ENCODE measurements around the gene DDX49. TPM values are rescaled to one million over a fixed set of nuclear protein-coding genes. Genes with fewer than 3 reads are reported as not detected.

DDX49 gene
- total RNA-seq, 1 experiment from 2014 or later: 47.9 TPM

DNA sequence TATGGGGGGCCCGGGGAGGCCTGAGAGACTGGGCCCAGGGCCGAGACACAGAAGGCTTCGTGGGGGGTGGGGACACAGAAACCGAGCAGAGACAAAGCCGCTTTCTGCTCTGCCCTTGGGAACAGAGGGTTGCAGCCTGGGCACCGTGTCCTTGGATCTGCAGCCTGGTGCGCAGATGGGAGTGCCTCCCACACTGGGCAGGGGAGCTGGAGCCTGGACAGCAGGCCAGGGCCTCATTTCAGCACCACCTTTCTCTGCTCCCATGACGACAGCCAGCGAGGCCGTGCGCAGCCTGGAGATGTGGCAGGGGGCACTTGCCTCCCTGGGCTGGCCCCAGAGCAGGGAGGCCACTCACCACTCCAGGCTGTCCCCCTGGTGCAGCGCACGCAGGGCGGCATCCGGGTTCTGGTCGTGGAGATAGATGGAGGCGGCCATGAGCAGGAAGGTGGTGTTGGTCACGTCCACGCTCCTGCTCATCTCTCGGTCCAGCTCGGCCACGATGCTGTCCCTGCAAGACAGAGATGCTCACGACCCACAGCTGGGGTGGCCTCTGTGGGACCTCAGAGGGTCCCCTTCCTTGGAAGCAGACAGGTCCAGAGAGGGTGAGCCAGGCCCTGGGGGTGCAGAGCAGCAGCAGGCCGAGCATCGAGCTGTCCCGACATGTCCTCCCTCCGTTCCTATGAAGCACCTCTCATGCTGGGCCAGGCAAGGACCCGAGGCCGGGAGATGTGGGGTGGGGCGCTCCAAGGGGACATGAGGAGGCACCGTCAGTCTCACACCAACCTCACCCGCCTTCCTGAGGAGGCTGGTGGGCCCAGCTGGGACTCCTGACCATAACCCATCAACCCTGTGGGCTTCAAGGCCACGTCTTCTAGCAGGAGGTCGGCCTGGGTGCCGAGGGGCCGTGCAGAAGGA lies 12.7 kb upstream of the DDX49 start:
- TF ChIP-seq RELA (CRISPR knock-in tag; IDR thresholded peaks at IDR 0.05; ENCODE audit: borderline replicate concordance) (no peak), FOXJ3 (CRISPR knock-in tag; IDR thresholded peaks at IDR 0.05; ENCODE audit: borderline replicate concordance) (no peak), FOXK1 (CRISPR knock-in tag; IDR thresholded peaks at IDR 0.05) (no peak), NR2C2 (CRISPR knock-in tag; IDR thresholded peaks at IDR 0.05) (no peak), NFYB (CRISPR knock-in tag; conservative IDR thresholded peaks at IDR 0.05; ENCODE audit: low read depth) (no peak), ESRRA (CRISPR knock-in tag; IDR thresholded peaks at IDR 0.05; ENCODE audit: borderline replicate concordance) (no peak)
- TF ChIP-seq, protein P1, sequence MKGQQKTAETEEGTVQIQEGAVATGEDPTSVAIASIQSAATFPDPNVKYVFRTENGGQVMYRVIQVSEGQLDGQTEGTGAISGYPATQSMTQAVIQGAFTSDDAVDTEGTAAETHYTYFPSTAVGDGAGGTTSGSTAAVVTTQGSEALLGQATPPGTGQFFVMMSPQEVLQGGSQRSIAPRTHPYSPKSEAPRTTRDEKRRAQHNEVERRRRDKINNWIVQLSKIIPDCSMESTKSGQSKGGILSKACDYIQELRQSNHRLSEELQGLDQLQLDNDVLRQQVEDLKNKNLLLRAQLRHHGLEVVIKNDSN (CRISPR knock-in tag; IDR thresholded peaks at IDR 0.05): no peak
- TF ChIP-seq, protein P2, sequence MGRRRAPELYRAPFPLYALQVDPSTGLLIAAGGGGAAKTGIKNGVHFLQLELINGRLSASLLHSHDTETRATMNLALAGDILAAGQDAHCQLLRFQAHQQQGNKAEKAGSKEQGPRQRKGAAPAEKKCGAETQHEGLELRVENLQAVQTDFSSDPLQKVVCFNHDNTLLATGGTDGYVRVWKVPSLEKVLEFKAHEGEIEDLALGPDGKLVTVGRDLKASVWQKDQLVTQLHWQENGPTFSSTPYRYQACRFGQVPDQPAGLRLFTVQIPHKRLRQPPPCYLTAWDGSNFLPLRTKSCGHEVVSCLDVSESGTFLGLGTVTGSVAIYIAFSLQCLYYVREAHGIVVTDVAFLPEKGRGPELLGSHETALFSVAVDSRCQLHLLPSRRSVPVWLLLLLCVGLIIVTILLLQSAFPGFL (CRISPR knock-in tag; IDR thresholded peaks at IDR 0.05; ENCODE audit: borderline replicate concordance): no peak
- ATAC-seq: no peak
- H3K27me3 Mint-ChIP-seq (ENCODE audit: low read depth): no peaks in the 10 kb centered on the region
- ChIA-PET POLR2A (no interaction called here), CTCF (interaction anchor here (0.5 to 1.7 kb wide), 3 partner anchors 9 to 80 kb away, joined by 3 to 7 read pairs (median 4); no protein-coding TSS in a partner anchor)
- peaks cover 6% of the 10 kb centered on the region; the same call in 1 of the 2 replicates for H3K36me3 Mint-ChIP-seq
- no peak overlapping the region for H3K4me3 Mint-ChIP-seq
- H3K27ac Mint-ChIP-seq: no peak overlapping the region
- no peak for DNase-seq (ENCODE audit: low spot score)
- no peaks in the 10 kb centered on the region for H3K4me1 Mint-ChIP-seq
- H3K9me3 Mint-ChIP-seq: no peaks in the 10 kb centered on the region

DNA sequence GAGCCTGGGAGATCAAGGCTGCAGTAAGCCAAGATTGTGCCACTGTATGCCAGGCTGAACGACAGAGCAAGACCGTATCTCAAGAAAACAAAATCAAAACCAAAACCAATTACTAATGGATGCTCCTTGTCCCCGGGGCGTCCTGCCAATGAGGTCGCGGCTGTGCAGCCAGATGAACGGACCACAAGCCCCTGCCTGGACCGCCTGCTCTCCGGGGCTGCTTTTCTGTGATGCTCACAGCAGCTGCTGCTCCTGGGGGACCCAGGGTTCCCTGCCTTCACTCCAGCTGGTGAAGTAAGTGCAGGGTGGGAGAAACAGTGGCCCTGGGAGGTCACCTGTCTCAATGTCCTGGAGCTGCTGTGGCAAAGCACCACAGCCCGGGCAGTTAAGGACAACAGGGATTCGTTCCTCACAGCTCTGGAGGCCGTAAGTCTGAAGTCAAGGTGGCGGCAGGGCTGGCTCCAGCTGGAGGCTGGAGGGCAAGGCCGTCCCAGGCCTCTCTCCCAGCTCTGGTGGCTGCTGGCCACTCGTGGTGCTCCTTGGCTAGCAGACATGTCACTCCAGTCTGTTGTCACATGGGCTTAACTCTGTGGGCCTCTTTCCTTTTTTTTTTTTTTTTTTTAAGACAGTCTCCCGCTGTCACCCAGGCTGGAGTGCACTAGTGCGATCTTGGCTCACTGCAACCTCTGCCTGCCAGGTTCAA lies 10.4 kb upstream of the DDX49 start:
- Mint-ChIP-seq H3K27me3 (ENCODE audit: low read depth) (no peaks in the 10 kb centered on the region), H3K4me1 (no peaks in the 10 kb centered on the region), H3K27ac (no peak overlapping the region), H3K4me3 (no peak overlapping the region), H3K36me3 (peaks cover 14% of the 10 kb centered on the region), H3K9me3 (no peaks in the 10 kb centered on the region)
- ATAC-seq (no peak), DNase-seq (ENCODE audit: low spot score) (no peak)
- ChIA-PET POLR2A (interaction anchor here (0.6 to 0.7 kb wide), 3 partner anchors 78 to 629 kb away, joined by 3 read pairs; no protein-coding TSS in a partner anchor), CTCF (interaction anchor here (0.7 to 0.8 kb wide), 2 partner anchors 14 to 390 kb away, joined by 3 to 5 read pairs; no protein-coding TSS in a partner anchor)
- TF ChIP-seq, protein P3, sequence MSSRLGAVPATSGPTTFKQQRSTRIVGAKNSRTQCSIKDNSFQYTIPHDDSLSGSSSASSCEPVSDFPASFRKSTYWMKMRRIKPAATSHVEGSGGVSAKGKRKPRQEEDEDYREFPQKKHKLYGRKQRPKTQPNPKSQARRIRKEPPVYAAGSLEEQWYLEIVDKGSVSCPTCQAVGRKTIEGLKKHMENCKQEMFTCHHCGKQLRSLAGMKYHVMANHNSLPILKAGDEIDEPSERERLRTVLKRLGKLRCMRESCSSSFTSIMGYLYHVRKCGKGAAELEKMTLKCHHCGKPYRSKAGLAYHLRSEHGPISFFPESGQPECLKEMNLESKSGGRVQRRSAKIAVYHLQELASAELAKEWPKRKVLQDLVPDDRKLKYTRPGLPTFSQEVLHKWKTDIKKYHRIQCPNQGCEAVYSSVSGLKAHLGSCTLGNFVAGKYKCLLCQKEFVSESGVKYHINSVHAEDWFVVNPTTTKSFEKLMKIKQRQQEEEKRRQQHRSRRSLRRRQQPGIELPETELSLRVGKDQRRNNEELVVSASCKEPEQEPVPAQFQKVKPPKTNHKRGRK (CRISPR knock-in tag; IDR thresholded peaks at IDR 0.05; ENCODE audit: borderline replicate concordance): no peak
- TF ChIP-seq, protein P4, sequence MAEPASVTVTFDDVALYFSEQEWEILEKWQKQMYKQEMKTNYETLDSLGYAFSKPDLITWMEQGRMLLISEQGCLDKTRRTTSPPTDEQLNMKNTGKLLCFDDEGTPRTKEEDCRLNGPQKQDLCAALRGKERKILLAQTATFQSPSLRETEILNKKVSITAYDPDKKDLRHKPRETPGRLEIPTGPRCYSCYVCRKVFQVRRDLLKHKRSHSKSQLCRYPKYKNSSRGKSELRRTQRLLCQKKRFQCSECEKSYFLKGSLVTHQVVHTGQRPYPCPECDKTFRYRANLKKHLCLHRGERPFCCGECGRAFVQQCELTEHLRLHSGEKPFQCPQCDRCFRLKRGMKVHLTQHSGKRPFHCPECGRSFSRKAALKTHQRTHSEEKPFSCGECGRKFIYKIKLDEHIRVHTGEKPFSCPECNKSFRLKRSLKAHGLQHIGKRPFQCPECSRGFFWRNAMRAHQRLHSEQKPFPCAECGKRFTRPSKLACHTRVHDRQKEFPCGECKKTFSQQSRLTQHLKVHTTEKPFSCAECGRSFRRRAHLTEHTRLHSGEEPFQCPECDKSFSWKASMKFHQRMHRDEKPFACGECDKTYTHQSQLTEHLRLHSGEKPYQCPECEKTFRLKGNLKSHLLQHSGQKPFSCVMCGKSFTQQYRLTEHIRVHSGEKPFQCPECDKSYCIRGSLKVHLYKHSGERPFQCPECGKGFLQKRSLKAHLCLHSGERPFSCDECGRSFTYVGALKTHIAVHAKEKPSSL (CRISPR knock-in tag; conservative IDR thresholded peaks at IDR 0.05): no peak
- TF ChIP-seq FOXJ3 (CRISPR knock-in tag; IDR thresholded peaks at IDR 0.05; ENCODE audit: borderline replicate concordance) (no peak), CBFB (CRISPR knock-in tag; IDR thresholded peaks at IDR 0.05; ENCODE audit: low read depth) (no peak), TCF7 (CRISPR knock-in tag; IDR thresholded peaks at IDR 0.05; ENCODE audit: low read depth) (no peak), MYBL2 (CRISPR knock-in tag; IDR thresholded peaks at IDR 0.05) (no peak), ZNF423 (CRISPR knock-in tag; IDR thresholded peaks at IDR 0.05) (no peak)
- TF ChIP-seq, protein P5, sequence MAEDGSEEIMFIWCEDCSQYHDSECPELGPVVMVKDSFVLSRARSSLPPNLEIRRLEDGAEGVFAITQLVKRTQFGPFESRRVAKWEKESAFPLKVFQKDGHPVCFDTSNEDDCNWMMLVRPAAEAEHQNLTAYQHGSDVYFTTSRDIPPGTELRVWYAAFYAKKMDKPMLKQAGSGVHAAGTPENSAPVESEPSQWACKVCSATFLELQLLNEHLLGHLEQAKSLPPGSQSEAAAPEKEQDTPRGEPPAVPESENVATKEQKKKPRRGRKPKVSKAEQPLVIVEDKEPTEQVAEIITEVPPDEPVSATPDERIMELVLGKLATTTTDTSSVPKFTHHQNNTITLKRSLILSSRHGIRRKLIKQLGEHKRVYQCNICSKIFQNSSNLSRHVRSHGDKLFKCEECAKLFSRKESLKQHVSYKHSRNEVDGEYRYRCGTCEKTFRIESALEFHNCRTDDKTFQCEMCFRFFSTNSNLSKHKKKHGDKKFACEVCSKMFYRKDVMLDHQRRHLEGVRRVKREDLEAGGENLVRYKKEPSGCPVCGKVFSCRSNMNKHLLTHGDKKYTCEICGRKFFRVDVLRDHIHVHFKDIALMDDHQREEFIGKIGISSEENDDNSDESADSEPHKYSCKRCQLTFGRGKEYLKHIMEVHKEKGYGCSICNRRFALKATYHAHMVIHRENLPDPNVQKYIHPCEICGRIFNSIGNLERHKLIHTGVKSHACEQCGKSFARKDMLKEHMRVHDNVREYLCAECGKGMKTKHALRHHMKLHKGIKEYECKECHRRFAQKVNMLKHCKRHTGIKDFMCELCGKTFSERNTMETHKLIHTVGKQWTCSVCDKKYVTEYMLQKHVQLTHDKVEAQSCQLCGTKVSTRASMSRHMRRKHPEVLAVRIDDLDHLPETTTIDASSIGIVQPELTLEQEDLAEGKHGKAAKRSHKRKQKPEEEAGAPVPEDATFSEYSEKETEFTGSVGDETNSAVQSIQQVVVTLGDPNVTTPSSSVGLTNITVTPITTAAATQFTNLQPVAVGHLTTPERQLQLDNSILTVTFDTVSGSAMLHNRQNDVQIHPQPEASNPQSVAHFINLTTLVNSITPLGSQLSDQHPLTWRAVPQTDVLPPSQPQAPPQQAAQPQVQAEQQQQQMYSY (CRISPR knock-in tag; IDR thresholded peaks at IDR 0.05): no peak
- TF ChIP-seq, protein P1 (CRISPR knock-in tag; IDR thresholded peaks at IDR 0.05): no peak

All from WTC11 (cell line).